Endodermal cell (in vitro differentiated cells): ENCODE results near the gene GBP6. TPM values are rescaled to one million over a fixed set of nuclear protein-coding genes. Genes with fewer than 3 reads are reported as not detected.

Source experiments
- DNase-seq: peaks from one replicate; pipeline ENCODE4 v3.0.0-alpha.2; 2017
- H3K27ac ChIP-seq: 2 replicates; pipeline ENCODE4 v1.5.1; 2013; ENCODE audit warnings: mild to moderate bottlenecking, low read depth, low read length, moderate library complexity
- H3K27me3 ChIP-seq: 2 replicates; pipeline ENCODE4 v1.6.1; 2013; ENCODE audit warnings: mild to moderate bottlenecking, low read length, moderate library complexity; ENCODE audit not compliant: insufficient read depth, control insufficient read depth, poor library complexity, severe bottlenecking
- H3K36me3 ChIP-seq: 2 replicates; pipeline ENCODE4 v1.7.0; 2013; ENCODE audit warnings: mild to moderate bottlenecking, low read length, moderate library complexity; ENCODE audit not compliant: control insufficient read depth, insufficient read depth
- H3K4me1 ChIP-seq: one replicate; pipeline ENCODE4 v1.7.0; 2013; ENCODE audit warnings: low read length; ENCODE audit not compliant: control insufficient read depth, insufficient read depth
- H3K4me3 ChIP-seq: 2 replicates; pipeline ENCODE4 v1.5.1; 2013; ENCODE audit warnings: mild to moderate bottlenecking, low read length, moderate library complexity
- H3K9ac ChIP-seq: 2 replicates; pipeline ENCODE4 v1.6.1; 2013; ENCODE audit warnings: mild to moderate bottlenecking, low read length, moderate library complexity; ENCODE audit not compliant: poor library complexity, severe bottlenecking; ENCODE audit errors: extremely low read depth
- H3K9me3 ChIP-seq: 2 replicates; pipeline ENCODE4 v1.6.1; 2013; ENCODE audit warnings: mild to moderate bottlenecking, low read length, moderate library complexity; ENCODE audit not compliant: control insufficient read depth
- H3K27ac Mint-ChIP-seq: 2 replicates; pipeline ENCODE4 v1.8.0; 2020; ENCODE audit warnings: mixed read lengths
- H3K27me3 Mint-ChIP-seq: 2 replicates; pipeline ENCODE4 v1.8.0; 2021; ENCODE audit warnings: mild to moderate bottlenecking, mixed read lengths; ENCODE audit not compliant: insufficient read depth
- H3K36me3 Mint-ChIP-seq: 2 replicates; pipeline ENCODE4 v1.8.0; 2020; ENCODE audit warnings: low read depth, mixed read lengths
- H3K4me1 Mint-ChIP-seq: 2 replicates; pipeline ENCODE4 v1.8.0; 2020; ENCODE audit warnings: mixed read lengths
- H3K4me3 Mint-ChIP-seq: 2 replicates; pipeline ENCODE4 v1.8.0; 2020; ENCODE audit warnings: mild to moderate bottlenecking, moderate library complexity, mixed read lengths
- H3K9me3 Mint-ChIP-seq: 2 replicates; pipeline ENCODE4 v1.8.0; 2020; ENCODE audit warnings: mild to moderate bottlenecking, mixed read lengths
- CTCF ChIP-seq: fragments of 200-600 bp; sonication (generic); conservative IDR thresholded peaks from 2 replicates; pipeline ENCODE4 v1.5.0; 2021; ENCODE audit warnings: antibody characterized with exemption, mild to moderate bottlenecking
- WGBS, 2 experiments: methylation state at CpG; one replicate each; pipeline versions ENCODE4 v1.1.5 to v1.1.7; 2013; ENCODE audit warnings: missing lambda C conversion rate in 2 of 2, mixed read lengths in 1 of 2; ENCODE audit not compliant: insufficient coverage in 1 of 2, insufficient read length in 1 of 2; 5-methylcytosine and 5-hydroxymethylcytosine counted together
- total RNA-seq, 2 donors: library from RNA; stranded (reverse); fragmentation: NEBNext Ultra II Directional in 1 of 2; extraction: Animal tissue kit (Norgen Biotek cat#: 25700) in 1 of 2; gene quantifications; 2 replicates in 1 of 2; 3 replicates in 1 of 2; pipeline ENCODE4 v1.2.1, GENCODE V29; 2021

GBP6 gene
- total RNA-seq, 2 donors from 2014 or later, result not detected

DNA sequence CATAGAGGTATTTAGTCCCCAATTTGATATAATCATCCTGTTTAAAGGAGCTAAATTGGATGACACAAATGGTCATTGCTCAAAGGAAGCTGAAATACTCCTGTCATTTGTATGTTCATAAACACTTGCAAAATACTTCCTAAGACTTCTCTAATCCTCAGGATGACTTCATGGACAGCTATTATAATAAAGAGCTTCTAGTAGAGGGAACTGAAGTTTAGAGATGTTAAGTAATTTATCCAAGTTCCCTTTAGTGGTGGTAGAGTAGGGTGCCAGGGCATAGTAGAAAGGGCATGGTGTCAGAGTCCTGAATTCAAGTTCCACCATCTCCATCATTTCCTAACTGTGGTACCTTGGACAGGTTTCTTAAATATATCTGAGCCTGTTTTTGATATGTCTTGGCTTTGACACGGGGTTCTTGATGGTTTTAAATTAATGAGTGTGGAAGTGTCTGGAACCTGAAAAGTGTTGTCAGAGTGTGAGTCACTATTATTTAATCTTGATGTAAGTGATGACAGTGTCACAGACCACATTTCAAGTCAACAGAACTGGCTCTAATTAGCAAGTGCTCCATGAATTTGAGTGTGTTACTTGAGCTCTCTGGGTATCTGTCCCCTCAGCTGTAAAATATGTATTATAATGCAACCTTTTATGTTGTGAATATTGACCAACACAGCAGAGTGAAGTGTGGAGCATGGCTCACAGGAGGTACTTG lies 12.1 kb upstream of the GBP6 start:
- H3K9ac ChIP-seq, result no peak overlapping the region
- no peaks in the 10 kb centered on the region for H3K36me3 Mint-ChIP-seq
- no peak for DNase-seq
- H3K9me3 ChIP-seq, result no peaks in the 10 kb centered on the region
- peaks cover 4% of the 10 kb centered on the region for H3K4me1 Mint-ChIP-seq
- H3K36me3 ChIP-seq, result no peaks in the 10 kb centered on the region
- WGBS, 2 experiments, result 86 to 90% methylated on average over 1 of the region's 1 CpG
- no peaks in the 10 kb centered on the region for H3K9me3 Mint-ChIP-seq
- no peaks in the 10 kb centered on the region for H3K27me3 ChIP-seq
- no peak overlapping the region for H3K27ac ChIP-seq
- no peaks in the 10 kb centered on the region for H3K4me1 ChIP-seq
- H3K27me3 Mint-ChIP-seq, result no peaks in the 10 kb centered on the region
- H3K27ac Mint-ChIP-seq, result no peak overlapping the region
- H3K4me3 Mint-ChIP-seq, result no peak overlapping the region
- TF ChIP-seq CTCF, result no peak
- no peak overlapping the region for H3K4me3 ChIP-seq

DNA sequence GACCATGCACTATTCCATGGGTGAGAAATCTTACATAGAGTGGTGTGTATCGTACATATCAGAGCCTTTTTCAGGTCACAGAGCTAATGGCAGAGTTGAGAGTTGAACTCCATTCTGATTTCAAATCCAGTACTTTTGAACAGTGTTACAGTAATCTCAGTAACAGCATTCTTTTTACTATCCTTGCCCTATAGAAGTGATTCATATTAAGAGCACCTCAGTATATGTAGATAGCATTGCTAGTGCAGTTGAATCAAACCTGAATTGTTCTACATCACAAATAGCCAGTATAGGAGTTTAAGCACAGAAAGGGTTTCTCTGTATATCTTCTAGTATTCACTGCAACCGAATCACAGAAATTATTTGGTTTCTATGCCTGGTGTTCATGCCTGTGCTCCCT lies 11.4 kb upstream of the GBP6 start:
- Histone ChIP-seq H3K4me1 (no peaks in the 10 kb centered on the region), H3K27ac (no peak overlapping the region), H3K27me3 (no peaks in the 10 kb centered on the region), H3K36me3 (no peaks in the 10 kb centered on the region), H3K9ac (no peak overlapping the region), H3K4me3 (no peak overlapping the region), H3K9me3 (no peaks in the 10 kb centered on the region)
- Mint-ChIP-seq H3K9me3 (no peaks in the 10 kb centered on the region), H3K27me3 (no peaks in the 10 kb centered on the region), H3K4me3 (no peak overlapping the region), H3K36me3 (no peaks in the 10 kb centered on the region), H3K4me1 (peaks cover 11% of the 10 kb centered on the region), H3K27ac (no peak overlapping the region)
- no peak for DNase-seq
- TF ChIP-seq CTCF, result no peak
- WGBS, 2 experiments, result 87 to 96% methylated on average over 2 of the region's 2 CpGs

- H3K4me1 Mint-ChIP-seq, result peaks cover 18% of the 10 kb centered on the region
- Histone ChIP-seq H3K36me3 (no peaks in the 10 kb centered on the region), H3K4me3 (no peak overlapping the region), H3K27ac (no peak overlapping the region), H3K4me1 (no peaks in the 10 kb centered on the region), H3K9ac (no peak overlapping the region), H3K9me3 (no peaks in the 10 kb centered on the region), H3K27me3 (no peaks in the 10 kb centered on the region)
- no peak for DNase-seq
- WGBS, 2 experiments, result 81 to 96% methylated on average over 3 of the region's 3 CpGs
- no peak for TF ChIP-seq CTCF
- H3K27me3 Mint-ChIP-seq, result no peaks in the 10 kb centered on the region
- H3K9me3 Mint-ChIP-seq, result no peaks in the 10 kb centered on the region
- H3K4me3 Mint-ChIP-seq, result no peak overlapping the region
- no peaks in the 10 kb centered on the region for H3K36me3 Mint-ChIP-seq
- H3K27ac Mint-ChIP-seq, result no peak overlapping the region
These were observed 9.7 kb upstream of the GBP6 start for GRCh38 chr1:89354205-89354604.
